Gastrocnemius medialis (tissue), 4 donors: ENCODE measurements around the gene SCARB1. TPM values are rescaled to one million over a fixed set of nuclear protein-coding genes. Genes with fewer than 3 reads are reported as not detected.

Source experiments
- ATAC-seq, 2 donors: fragments of 150-250 bp; one replicate each; pipeline ENCODE4 v1.9.1; 2016
- DNase-seq, 2 donors: peaks; one replicate each; pipeline ENCODE4 v3.0.0-alpha.2; 2019
- H3K27ac ChIP-seq, 4 donors: fragments of 200-600 bp; sonication (generic); 1 replicate in 1 of 4; 2 replicates in 3 of 4; pipeline ENCODE4 v1.5.1; 2016 to 2018; ENCODE audit warnings: mild to moderate bottlenecking in 2 of 4, moderate library complexity in 1 of 4
- H3K27me3 ChIP-seq, 3 donors: fragments of 200-600 bp; sonication (generic) in 2 of 3; 1 replicate in 1 of 3; 2 replicates in 2 of 3; pipeline versions ENCODE4 v1.5.1 to v1.6.0; 2016 to 2019; ENCODE audit warnings: mild to moderate bottlenecking in 1 of 3, moderate library complexity in 1 of 3
- H3K36me3 ChIP-seq, 2 donors: fragments of 200-600 bp; sonication (generic) in 1 of 2; one replicate each; pipeline ENCODE4 v1.5.1; 2017 to 2018
- H3K4me1 ChIP-seq, 2 donors: fragments of 200-600 bp; sonication (generic) in 1 of 2; one replicate each; pipeline ENCODE4 v1.5.1; 2016 to 2017; ENCODE audit warnings: mild to moderate bottlenecking in 2 of 2
- H3K4me3 ChIP-seq, 4 donors: fragments of 200-600 bp; sonication (generic) in 3 of 4; 1 replicate in 1 of 4; 2 replicates in 3 of 4; pipeline ENCODE4 v1.5.1; 2016 to 2019; ENCODE audit warnings: mild to moderate bottlenecking in 2 of 4
- H3K9me3 ChIP-seq, 3 donors: fragments of 200-600 bp; sonication (generic) in 2 of 3; 1 replicate in 1 of 3; 2 replicates in 2 of 3; pipeline ENCODE4 v1.5.1; 2016 to 2019
- POLR2A ChIP-seq, 2 donors: fragments of 450-650 bp; IDR thresholded peaks; one replicate each; pipeline ENCODE4 v1.6.1; 2017; ENCODE audit warnings: antibody characterized with exemption in 2 of 2, mild to moderate bottlenecking in 2 of 2, moderate library complexity in 2 of 2
- in situ Hi-C, 4 donors: fragments of 200-750 bp; cut with MboI; loops; one replicate each; pipeline versions ENCODE4 v1.15.0 to v1.8.0; 2017; ENCODE audit warnings: low sequenced_read_pairs in 4 of 4
- intact Hi-C: fragments of 100-400 bp; cut with DNase I; formaldehyde crosslinking; loops from one replicate; pipeline ENCODE4 v1.15.1; 2023; ENCODE audit warnings: low total_unique reads
- total RNA-seq, 4 donors: library from RNA; depleted of rRNA; stranded (reverse); fragments of >200 nt; gene quantifications; one replicate each; pipeline versions ENCODE4 v1.1.0 to v1.2.3, GENCODE V29; 2016
- TF ChIP-seq, protein P1 (sequence below), 5 experiments: fragments of 450-650 bp in 3 of 5; fragments of 200-600 bp in 2 of 5; sonication (generic) in 2 of 5; IDR thresholded peaks in 4 of 5; conservative IDR thresholded peaks in 1 of 5; 1 replicate in 4 of 5; 2 replicates in 1 of 5; pipeline ENCODE4 v1.5.1; 2016 to 2019; ENCODE audit warnings: antibody characterized with exemption in 5 of 5, mild to moderate bottlenecking in 3 of 5, moderate library complexity in 3 of 5

SCARB1 gene
- total RNA-seq, 4 donors from 2014 or later, result 5.4 to 8.7 (median 6.2) TPM

DNA sequence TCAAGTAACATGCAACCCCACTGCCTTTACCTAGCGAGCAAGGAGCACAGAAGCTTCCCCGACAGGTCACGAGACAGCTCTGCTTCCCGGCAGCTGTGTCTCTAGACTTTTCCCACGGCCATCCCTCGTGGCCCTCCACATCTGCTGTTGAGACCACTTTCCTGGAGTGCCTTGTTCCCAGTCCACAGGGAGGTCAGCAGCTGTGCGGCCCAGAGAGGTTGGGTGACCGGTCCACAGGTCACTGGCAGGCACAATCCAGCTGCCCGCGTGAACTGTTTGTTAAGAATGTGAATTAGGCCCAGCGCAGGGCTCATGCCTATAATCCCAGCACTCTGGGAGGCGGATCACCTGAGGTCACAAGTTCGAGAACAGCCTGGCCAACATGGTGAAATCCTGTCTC is 71.5 kb downstream of the SCARB1 start:
- no peaks in the 10 kb centered on the region for H3K36me3 ChIP-seq
- H3K9me3 ChIP-seq, result no peaks in the 10 kb centered on the region
- H3K4me1 ChIP-seq, result peaks cover under 1 to 3% of the 10 kb centered on the region in 2 donors
- no peaks in the 10 kb centered on the region for H3K27me3 ChIP-seq
- H3K27ac ChIP-seq, result no peak overlapping the region
- ATAC-seq (no peak), DNase-seq (no peak)
- intact Hi-C loops, result no loop called here
- no peak for TF ChIP-seq POLR2A (IDR thresholded peaks at IDR 0.05)
- TF ChIP-seq, protein P1, sequence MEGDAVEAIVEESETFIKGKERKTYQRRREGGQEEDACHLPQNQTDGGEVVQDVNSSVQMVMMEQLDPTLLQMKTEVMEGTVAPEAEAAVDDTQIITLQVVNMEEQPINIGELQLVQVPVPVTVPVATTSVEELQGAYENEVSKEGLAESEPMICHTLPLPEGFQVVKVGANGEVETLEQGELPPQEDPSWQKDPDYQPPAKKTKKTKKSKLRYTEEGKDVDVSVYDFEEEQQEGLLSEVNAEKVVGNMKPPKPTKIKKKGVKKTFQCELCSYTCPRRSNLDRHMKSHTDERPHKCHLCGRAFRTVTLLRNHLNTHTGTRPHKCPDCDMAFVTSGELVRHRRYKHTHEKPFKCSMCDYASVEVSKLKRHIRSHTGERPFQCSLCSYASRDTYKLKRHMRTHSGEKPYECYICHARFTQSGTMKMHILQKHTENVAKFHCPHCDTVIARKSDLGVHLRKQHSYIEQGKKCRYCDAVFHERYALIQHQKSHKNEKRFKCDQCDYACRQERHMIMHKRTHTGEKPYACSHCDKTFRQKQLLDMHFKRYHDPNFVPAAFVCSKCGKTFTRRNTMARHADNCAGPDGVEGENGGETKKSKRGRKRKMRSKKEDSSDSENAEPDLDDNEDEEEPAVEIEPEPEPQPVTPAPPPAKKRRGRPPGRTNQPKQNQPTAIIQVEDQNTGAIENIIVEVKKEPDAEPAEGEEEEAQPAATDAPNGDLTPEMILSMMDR (IDR thresholded peaks at IDR 0.05 in 4 of 5, conservative IDR thresholded peaks at IDR 0.05 in 1 of 5), result no peak
- in situ Hi-C loops, result no loop called here
- no peak overlapping the region for H3K4me3 ChIP-seq

- Histone ChIP-seq H3K36me3 (no peaks in the 10 kb centered on the region), H3K9me3 (no peaks in the 10 kb centered on the region), H3K4me1 (peaks cover 3 to 4% of the 10 kb centered on the region in 2 donors), H3K27ac (no peak overlapping the region), H3K27me3 (no peaks in the 10 kb centered on the region), H3K4me3 (no peak overlapping the region)
- intact Hi-C loops, result no loop called here
- DNase-seq (no peak), ATAC-seq (peak in 1 of 2 donors; percentile 18)
- in situ Hi-C loops, result no loop called here
- TF ChIP-seq POLR2A (IDR thresholded peaks at IDR 0.05), result no peak
- TF ChIP-seq, protein P1 (IDR thresholded peaks at IDR 0.05 in 4 of 5, conservative IDR thresholded peaks at IDR 0.05 in 1 of 5), result no peak
These were observed 72.8 kb downstream of the SCARB1 start for GRCh38 chr12:124790650-124791400.

DNA sequence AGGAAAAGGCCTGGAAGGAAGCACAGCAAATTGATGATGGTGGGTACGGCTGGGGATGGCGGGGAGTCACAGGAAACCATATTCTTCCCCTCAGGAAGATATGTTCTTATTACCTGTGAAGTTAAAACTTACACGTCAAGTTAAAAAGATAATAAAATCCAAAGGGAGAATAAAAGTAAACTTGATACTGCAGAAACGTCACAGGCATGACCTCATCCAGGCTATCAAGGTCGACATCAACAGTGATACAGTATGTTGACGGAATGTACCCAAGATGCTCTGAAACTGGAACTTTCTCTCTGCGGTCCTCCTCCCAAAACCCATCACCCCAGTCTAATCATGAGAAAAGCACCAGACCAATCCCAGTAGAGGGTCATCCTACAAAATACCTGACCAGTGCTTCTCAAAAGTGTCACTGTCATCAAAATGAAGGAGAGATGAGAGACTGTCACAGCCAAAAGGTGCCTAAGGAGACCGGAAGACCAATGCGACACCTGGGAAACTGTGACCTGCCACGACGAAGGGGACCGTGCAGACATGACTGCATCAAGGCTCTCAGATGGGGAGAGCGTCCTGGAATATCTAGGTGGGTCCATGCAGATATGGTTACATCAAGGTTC is 74.6 kb downstream of the SCARB1 start:
- no peak overlapping the region for H3K4me3 ChIP-seq
- H3K36me3 ChIP-seq, result no peaks in the 10 kb centered on the region
- no peak overlapping the region for H3K27ac ChIP-seq
- DNase-seq (no peak), ATAC-seq (no peak)
- intact Hi-C loops, result no loop called here
- H3K27me3 ChIP-seq, result no peaks in the 10 kb centered on the region
- H3K4me1 ChIP-seq, result peaks cover 3 to 4% of the 10 kb centered on the region in 2 donors
- H3K9me3 ChIP-seq, result no peaks in the 10 kb centered on the region
- in situ Hi-C loops, result no loop called here
- TF ChIP-seq, protein P1 (IDR thresholded peaks at IDR 0.05 in 4 of 5, conservative IDR thresholded peaks at IDR 0.05 in 1 of 5), result no peak
- TF ChIP-seq POLR2A (IDR thresholded peaks at IDR 0.05), result no peak

DNA sequence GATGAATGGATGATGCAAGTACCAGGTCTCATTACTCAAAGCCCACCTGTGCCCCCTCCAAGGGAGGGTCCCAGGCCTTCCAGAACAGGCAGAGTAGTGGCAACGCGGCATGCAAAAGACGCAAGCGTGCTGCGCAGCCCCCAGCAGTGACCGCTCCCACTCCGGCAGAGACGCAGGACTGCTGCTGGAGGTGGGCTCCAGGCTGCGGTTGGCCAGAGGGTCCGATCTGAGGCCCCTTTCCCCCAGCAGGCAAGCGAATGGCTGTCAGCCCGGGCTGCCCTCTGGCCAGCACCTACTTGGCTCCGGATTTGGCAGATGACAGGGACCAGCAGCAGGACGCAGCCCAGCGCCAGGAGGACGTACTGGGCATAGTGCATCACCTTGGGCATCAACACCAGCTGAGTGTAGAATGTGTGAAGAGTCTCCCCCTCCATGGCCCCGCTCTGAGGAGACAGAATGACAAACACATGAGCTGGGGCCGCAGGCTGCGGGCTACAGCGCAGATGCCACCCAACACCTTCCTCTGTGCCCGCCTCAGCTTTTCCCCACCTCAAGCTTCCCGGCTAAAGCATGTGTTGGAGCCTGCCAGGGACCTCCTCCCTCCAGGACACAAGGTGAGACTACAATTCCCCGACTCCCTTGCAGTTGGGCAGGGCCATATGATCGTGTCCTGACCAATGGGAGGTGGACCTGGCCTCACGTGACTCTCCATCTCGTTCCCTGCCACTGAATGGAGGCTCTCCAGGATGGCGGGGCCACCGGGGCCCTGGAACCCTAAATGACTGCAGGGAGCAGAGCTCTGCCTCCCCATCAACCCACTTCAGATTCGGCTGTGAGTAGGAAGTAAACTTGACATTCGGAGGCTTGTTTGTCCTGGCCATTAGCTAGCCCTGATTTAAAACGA is 77.4 kb downstream of the SCARB1 start:
- peak; percentile 94 to 98 for ATAC-seq
- intact Hi-C loops, result no loop called here
- no peaks in the 10 kb centered on the region for H3K9me3 ChIP-seq
- H3K27me3 ChIP-seq, result no peaks in the 10 kb centered on the region
- TF ChIP-seq, protein P1 (IDR thresholded peaks at IDR 0.05 in 4 of 5, conservative IDR thresholded peaks at IDR 0.05 in 1 of 5), result no peak
- TF ChIP-seq POLR2A (IDR thresholded peaks at IDR 0.05), result no peak
- in situ Hi-C loops, result no loop called here
- H3K36me3 ChIP-seq, result no peaks in the 10 kb centered on the region
- peak; percentile 65 to 76 for DNase-seq
- H3K4me3 ChIP-seq, result peak overlapping the region in 3 of 4 donors; percentile 39 to 47 (median 40)
- H3K4me1 ChIP-seq, result peaks cover 3 to 4% of the 10 kb centered on the region in 2 donors
- H3K27ac ChIP-seq, result peak overlapping the region in 2 of 4 donors; percentile 9 to 41
